MCF 10A (cell line): ENCODE data around the gene SYCP3. TPM values are rescaled to one million over a fixed set of nuclear protein-coding genes. Genes with fewer than 3 reads are reported as not detected.

Source experiments
- BruUV-seq: library from RNA; stranded (reverse); fragments of 400-500 nt; replicated peaks from 2 replicates; lab custom pipeline; 2021; lab: Mats Ljungman, UMichigan
- CTCF ChIA-PET: fragments of 300-600 bp; sonication (Branson Sonifier 250); formaldehyde crosslinking; extraction: SDS; loops from one replicate; lab custom pipeline; 2021; ENCODE audit warnings: antibody characterized with exemption, inconsistent platforms; lab: Yijun Ruan, JAX
- POLR2A ChIA-PET: fragments of 300-600, 350-650 bp; sonication (Branson Sonifier 250); formaldehyde crosslinking; extraction: SDS; loops from one replicate; lab custom pipeline; 2020; ENCODE audit warnings: antibody characterized with exemption, inconsistent platforms; lab: Yijun Ruan, JAX
- DNase-seq: peaks from one replicate; pipeline ENCODE4 v3.0.0-alpha.2; 2018; ENCODE audit not compliant: unreplicated experiment
- H3K27ac Mint-ChIP-seq: one replicate; pipeline ENCODE4 v1.8.0; 2022; ENCODE audit warnings: mild to moderate bottlenecking, low read depth, mixed read lengths; ENCODE audit not compliant: unreplicated experiment
- H3K27me3 Mint-ChIP-seq: one replicate; pipeline ENCODE4 v1.8.0; 2022; ENCODE audit warnings: mixed read lengths; ENCODE audit not compliant: insufficient read depth, unreplicated experiment
- H3K36me3 Mint-ChIP-seq: one replicate; pipeline ENCODE4 v1.8.0; 2022; ENCODE audit warnings: mild to moderate bottlenecking, moderate library complexity, mixed read lengths; ENCODE audit not compliant: insufficient read depth, unreplicated experiment
- H3K4me1 Mint-ChIP-seq: one replicate; pipeline ENCODE4 v1.8.0; 2022; ENCODE audit warnings: mixed read lengths; ENCODE audit not compliant: insufficient read depth, unreplicated experiment
- H3K4me3 Mint-ChIP-seq: one replicate; pipeline ENCODE4 v1.8.0; 2022; ENCODE audit warnings: mild to moderate bottlenecking, moderate library complexity, mixed read lengths; ENCODE audit not compliant: unreplicated experiment
- H3K9me3 Mint-ChIP-seq: one replicate; pipeline ENCODE4 v1.8.0; 2022; ENCODE audit warnings: mixed read lengths; ENCODE audit not compliant: unreplicated experiment
- CTCF ChIP-seq: fragments of 200-600 bp; IDR thresholded peaks from one replicate; pipeline ENCODE4 v1.8.0; 2022; ENCODE audit warnings: antibody characterized with exemption, mild to moderate bottlenecking; ENCODE audit not compliant: unreplicated experiment
- intact Hi-C: fragments of 100-400 bp; cut with micrococcal nuclease; formaldehyde crosslinking; loops from 2 replicates; pipeline ENCODE4 v1.14.1; 2022
- total RNA-seq: library from RNA; stranded (reverse); gene quantifications from 2 replicates; pipeline ENCODE4 v1.2.3, GENCODE V29; 2022

SYCP3 gene
- total RNA-seq, 1 experiment from 2014 or later = not detected

GRCh38 chr12:101722392-101722791 lies 16.9 kb downstream of the SYCP3 start:
- no peak for DNase-seq
- Mint-ChIP-seq H3K9me3 (no peaks in the 10 kb centered on the region), H3K27me3 (no peaks in the 10 kb centered on the region), H3K27ac (no peak overlapping the region), H3K4me3 (no peak overlapping the region), H3K36me3 (peaks cover 69% of the 10 kb centered on the region), H3K4me1 (no peaks in the 10 kb centered on the region)
- intact Hi-C loops = no loop called here
- no TSS peak for BruUV-seq
- ChIA-PET CTCF (interaction anchor here (1.2 kb wide), 1 partner anchor 151 kb away, joined by 3 read pairs; no protein-coding TSS in a partner anchor), POLR2A (interaction anchor here (1.2 kb wide), 1 partner anchor 24 kb away, joined by 3 read pairs; no protein-coding TSS in a partner anchor)
- no peak for TF ChIP-seq CTCF

GRCh38 chr12:101720118-101720517 lies 19.1 kb downstream of the SYCP3 start:
- intact Hi-C loops = no loop called here
- no peak overlapping the region for H3K4me3 Mint-ChIP-seq
- DNase-seq = no peak
- POLR2A ChIA-PET = no interaction called here
- H3K27ac Mint-ChIP-seq = no peak overlapping the region
- CTCF ChIA-PET = no interaction called here
- BruUV-seq = no TSS peak
- no peaks in the 10 kb centered on the region for H3K27me3 Mint-ChIP-seq
- peaks cover 5% of the 10 kb centered on the region for H3K4me1 Mint-ChIP-seq
- H3K36me3 Mint-ChIP-seq = peaks cover 56% of the 10 kb centered on the region
- TF ChIP-seq CTCF = no peak
- no peaks in the 10 kb centered on the region for H3K9me3 Mint-ChIP-seq

GRCh38 chr12:101719566-101719965 lies 19.7 kb downstream of the SYCP3 start:
- BruUV-seq = no TSS peak

GRCh38 chr12:101714877-101715444 lies 24.3 kb downstream of the SYCP3 start:
- no TSS peak for BruUV-seq
- TF ChIP-seq CTCF = no peak
- H3K4me1 Mint-ChIP-seq = peaks cover 10% of the 10 kb centered on the region
- ChIA-PET CTCF (no interaction called here), POLR2A (interaction anchor here (0.6 to 0.7 kb wide), 4 partner anchors 11 to 331 kb away, joined by 3 to 4 read pairs (median 3); no protein-coding TSS in a partner anchor)
- H3K27me3 Mint-ChIP-seq = no peaks in the 10 kb centered on the region
- H3K36me3 Mint-ChIP-seq = peaks cover 16% of the 10 kb centered on the region
- H3K9me3 Mint-ChIP-seq = no peaks in the 10 kb centered on the region
- no peak for DNase-seq
- no peak overlapping the region for H3K4me3 Mint-ChIP-seq
- intact Hi-C loops = no loop called here
- no peak overlapping the region for H3K27ac Mint-ChIP-seq

More at GRCh38 chr12:101719566-101719965, 19.7 kb downstream of the SYCP3 start:
- Mint-ChIP-seq H3K9me3 (no peaks in the 10 kb centered on the region), H3K36me3 (peaks cover 51% of the 10 kb centered on the region), H3K4me1 (peaks cover 5% of the 10 kb centered on the region), H3K27me3 (no peaks in the 10 kb centered on the region), H3K4me3 (no peak overlapping the region), H3K27ac (no peak overlapping the region)
- ChIA-PET CTCF (interaction anchor here (0.7 kb wide), 1 partner anchor 54 kb away, joined by 3 read pairs; no protein-coding TSS in a partner anchor), POLR2A (no interaction called here)
- no peak for DNase-seq
- intact Hi-C loops = no loop called here
- no peak for TF ChIP-seq CTCF
